Measurements from ENCODE around the gene TMEM50B.
"Not testable (repeated sequence)": the region's sequence is repeated elsewhere in the genome, so short reads cannot be mapped to it uniquely, and the experiment has no call there.

The TMEM50B gene

GRCh38 chr21:33425825-33426224 lies 53.9 kb downstream of the TMEM50B start:
- no peak for DNase-seq

- DNase-seq: no peak
Observed at GRCh38 chr21:33424214-33424613, 55.6 kb downstream of the TMEM50B start.

GRCh38 chr21:33421713-33422393 lies 57.9 kb downstream of the TMEM50B start:
- no peak for DNase-seq

- no peak for DNase-seq
Observed at GRCh38 chr21:33419538-33420123, 60.1 kb downstream of the TMEM50B start.

- DNase-seq: no peak
Observed at GRCh38 chr21:33418691-33419090, 61.1 kb downstream of the TMEM50B start.

GRCh38 chr21:33414926-33415325 lies 64.8 kb downstream of the TMEM50B start:
- DNase-seq: no peak

GRCh38 chr21:33414068-33414467 lies 65.7 kb downstream of the TMEM50B start:
- DNase-seq: no peak

GRCh38 chr21:33412832-33413519 lies 66.8 kb downstream of the TMEM50B start:
- no peak for DNase-seq

GRCh38 chr21:33412439-33412831 lies 67.3 kb downstream of the TMEM50B start:
- not testable (repeated sequence) for DNase-seq

GRCh38 chr21:33411949-33412430 lies 67.8 kb downstream of the TMEM50B start:
- no peak for DNase-seq

- no peak for DNase-seq
Observed at GRCh38 chr21:33406493-33406892, 73.3 kb downstream of the TMEM50B start.

GRCh38 chr21:33403786-33404585 lies 75.8 kb downstream of the TMEM50B start:
- DNase-seq: peak; percentile 56

- peak; percentile 41 for DNase-seq
Observed at GRCh38 chr21:33403128-33403785, 76.5 kb downstream of the TMEM50B start, which contains the start of gene IFNGR2. Gene IFNGR2 (plus strand): TSS chr21:33403413. CDS start chr21:33403544, 131 bp downstream.

- DNase-seq: peak; percentile 73
Observed at GRCh38 chr21:33402001-33402979, 77.5 kb downstream of the TMEM50B start.

GRCh38 chr21:33401630-33401992 lies 78.2 kb downstream of the TMEM50B start:
- DNase-seq: no peak

All from fibroblast of upper back skin (primary cell).